Testis (tissue), 2 donors: Measurements from ENCODE around the gene COL13A1.

Experiments used
- POLR2A ChIP-seq: fragments of 450-650 bp; IDR thresholded peaks from one replicate; pipeline ENCODE4 v1.6.1; 2017; ENCODE audit warnings: antibody characterized with exemption, mild to moderate bottlenecking, moderate library complexity
- TF ChIP-seq, protein P1 (sequence below), 3 experiments: fragments of 450-650 bp in 2 of 3; fragments of 200-600 bp in 1 of 3; sonication (generic) in 1 of 3; IDR thresholded peaks; one replicate each; pipeline ENCODE4 v1.5.1; 2016 to 2019; ENCODE audit warnings: antibody characterized with exemption in 3 of 3, mild to moderate bottlenecking in 2 of 3, moderate library complexity in 1 of 3

GRCh38 chr10:69872323-69872722 lies 70.6 kb downstream of the COL13A1 start:
- TF ChIP-seq, protein P1, sequence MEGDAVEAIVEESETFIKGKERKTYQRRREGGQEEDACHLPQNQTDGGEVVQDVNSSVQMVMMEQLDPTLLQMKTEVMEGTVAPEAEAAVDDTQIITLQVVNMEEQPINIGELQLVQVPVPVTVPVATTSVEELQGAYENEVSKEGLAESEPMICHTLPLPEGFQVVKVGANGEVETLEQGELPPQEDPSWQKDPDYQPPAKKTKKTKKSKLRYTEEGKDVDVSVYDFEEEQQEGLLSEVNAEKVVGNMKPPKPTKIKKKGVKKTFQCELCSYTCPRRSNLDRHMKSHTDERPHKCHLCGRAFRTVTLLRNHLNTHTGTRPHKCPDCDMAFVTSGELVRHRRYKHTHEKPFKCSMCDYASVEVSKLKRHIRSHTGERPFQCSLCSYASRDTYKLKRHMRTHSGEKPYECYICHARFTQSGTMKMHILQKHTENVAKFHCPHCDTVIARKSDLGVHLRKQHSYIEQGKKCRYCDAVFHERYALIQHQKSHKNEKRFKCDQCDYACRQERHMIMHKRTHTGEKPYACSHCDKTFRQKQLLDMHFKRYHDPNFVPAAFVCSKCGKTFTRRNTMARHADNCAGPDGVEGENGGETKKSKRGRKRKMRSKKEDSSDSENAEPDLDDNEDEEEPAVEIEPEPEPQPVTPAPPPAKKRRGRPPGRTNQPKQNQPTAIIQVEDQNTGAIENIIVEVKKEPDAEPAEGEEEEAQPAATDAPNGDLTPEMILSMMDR (IDR thresholded peaks at IDR 0.05): no peak
- TF ChIP-seq POLR2A: no peak
